WERI-Rb-1 (cell line): ENCODE results near the gene PLXNA2.
A peak's percentile ranks its signal among the peaks of the same experiment; 100 is the strongest.

Experiments used
- DNase-seq: peaks from one replicate; pipeline ENCODE4 v3.0.0-alpha.2; 2020
- H3K27ac ChIP-seq: fragments of 250-450 bp; sonication (Bioruptor Pico); 2 replicates; pipeline ENCODE4 v1.5.1; 2020; ENCODE audit warnings: mild to moderate bottlenecking, moderate library complexity
- H3K27me3 ChIP-seq: fragments of 250-450 bp; sonication (Bioruptor Pico); 2 replicates; pipeline ENCODE4 v1.5.1; 2021; ENCODE audit warnings: mild to moderate bottlenecking, low read depth, moderate library complexity; ENCODE audit not compliant: insufficient read depth, severe bottlenecking
- H3K36me3 ChIP-seq: fragments of 250-450 bp; sonication (Bioruptor Pico); 2 replicates; pipeline ENCODE4 v1.5.1; 2020; ENCODE audit warnings: mild to moderate bottlenecking, moderate library complexity
- H3K4me3 ChIP-seq: 2 replicates; pipeline ENCODE4 v1.5.1; 2011; ENCODE audit warnings: low read depth, mild to moderate bottlenecking, control low read depth, low read length
- H3K9me3 ChIP-seq: fragments of 250-450 bp; sonication (Bioruptor Pico); 2 replicates; pipeline ENCODE4 v1.5.1; 2021; ENCODE audit warnings: mild to moderate bottlenecking, moderate library complexity; ENCODE audit not compliant: severe bottlenecking
- TF ChIP-seq, protein P1 (sequence below): IDR thresholded peaks from 2 replicates; pipeline ENCODE4 v1.5.1; 2011; ENCODE audit warnings: low read depth, mild to moderate bottlenecking, control low read depth, inconsistent platforms, low read length

The PLXNA2 gene

DNA sequence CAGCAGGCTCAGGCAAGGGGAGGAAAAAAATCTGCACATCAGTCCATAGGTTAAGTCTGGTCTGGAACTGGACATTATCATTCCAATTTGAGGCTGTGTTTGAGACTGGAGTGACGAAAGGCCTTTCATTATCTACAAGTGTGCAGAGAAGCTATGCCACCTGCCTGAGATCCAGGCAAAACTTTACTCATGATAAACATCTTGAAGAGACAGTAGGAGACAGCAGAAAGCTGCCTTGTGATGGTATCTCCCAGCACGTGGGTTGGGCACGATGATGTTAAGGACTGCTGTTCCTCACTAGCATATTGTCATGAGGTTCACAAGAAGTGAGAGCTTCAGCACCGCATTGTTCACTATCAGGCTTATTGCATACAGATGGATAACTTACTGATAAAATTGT lies 126.4 kb downstream of the PLXNA2 start:
- Histone ChIP-seq H3K9me3 (no peaks in the 10 kb centered on the region), H3K27ac (peak overlapping the region; percentile 83), H3K27me3 (no peaks in the 10 kb centered on the region), H3K4me3 (no peak overlapping the region), H3K36me3 (no peaks in the 10 kb centered on the region)
- no peak for DNase-seq
- TF ChIP-seq, protein P1, sequence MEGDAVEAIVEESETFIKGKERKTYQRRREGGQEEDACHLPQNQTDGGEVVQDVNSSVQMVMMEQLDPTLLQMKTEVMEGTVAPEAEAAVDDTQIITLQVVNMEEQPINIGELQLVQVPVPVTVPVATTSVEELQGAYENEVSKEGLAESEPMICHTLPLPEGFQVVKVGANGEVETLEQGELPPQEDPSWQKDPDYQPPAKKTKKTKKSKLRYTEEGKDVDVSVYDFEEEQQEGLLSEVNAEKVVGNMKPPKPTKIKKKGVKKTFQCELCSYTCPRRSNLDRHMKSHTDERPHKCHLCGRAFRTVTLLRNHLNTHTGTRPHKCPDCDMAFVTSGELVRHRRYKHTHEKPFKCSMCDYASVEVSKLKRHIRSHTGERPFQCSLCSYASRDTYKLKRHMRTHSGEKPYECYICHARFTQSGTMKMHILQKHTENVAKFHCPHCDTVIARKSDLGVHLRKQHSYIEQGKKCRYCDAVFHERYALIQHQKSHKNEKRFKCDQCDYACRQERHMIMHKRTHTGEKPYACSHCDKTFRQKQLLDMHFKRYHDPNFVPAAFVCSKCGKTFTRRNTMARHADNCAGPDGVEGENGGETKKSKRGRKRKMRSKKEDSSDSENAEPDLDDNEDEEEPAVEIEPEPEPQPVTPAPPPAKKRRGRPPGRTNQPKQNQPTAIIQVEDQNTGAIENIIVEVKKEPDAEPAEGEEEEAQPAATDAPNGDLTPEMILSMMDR: no peak

DNA sequence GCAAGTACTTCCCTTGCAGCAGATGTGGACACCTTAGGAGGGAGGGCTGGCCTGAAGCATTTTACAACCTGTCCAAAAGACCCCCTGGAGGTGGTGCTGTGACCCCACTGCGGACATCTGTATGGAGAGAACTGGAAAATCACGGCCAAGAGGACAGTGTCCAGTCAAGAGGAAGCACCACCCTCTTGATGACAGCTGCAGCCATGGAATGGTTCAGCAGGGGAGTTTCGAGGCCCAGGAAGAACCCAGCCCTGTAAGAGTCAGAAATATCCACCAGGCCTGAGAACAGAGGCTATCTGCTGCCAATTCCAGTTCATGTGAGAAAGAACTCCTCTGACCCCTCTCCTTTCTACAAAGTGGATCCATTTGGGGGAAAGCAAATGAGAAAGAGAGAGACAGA lies 126.8 kb downstream of the PLXNA2 start:
- H3K36me3 ChIP-seq: no peaks in the 10 kb centered on the region
- TF ChIP-seq, protein P1: 0 out of 2 replicates have a peak, but pooled peaks have one; percentile 16

DNA sequence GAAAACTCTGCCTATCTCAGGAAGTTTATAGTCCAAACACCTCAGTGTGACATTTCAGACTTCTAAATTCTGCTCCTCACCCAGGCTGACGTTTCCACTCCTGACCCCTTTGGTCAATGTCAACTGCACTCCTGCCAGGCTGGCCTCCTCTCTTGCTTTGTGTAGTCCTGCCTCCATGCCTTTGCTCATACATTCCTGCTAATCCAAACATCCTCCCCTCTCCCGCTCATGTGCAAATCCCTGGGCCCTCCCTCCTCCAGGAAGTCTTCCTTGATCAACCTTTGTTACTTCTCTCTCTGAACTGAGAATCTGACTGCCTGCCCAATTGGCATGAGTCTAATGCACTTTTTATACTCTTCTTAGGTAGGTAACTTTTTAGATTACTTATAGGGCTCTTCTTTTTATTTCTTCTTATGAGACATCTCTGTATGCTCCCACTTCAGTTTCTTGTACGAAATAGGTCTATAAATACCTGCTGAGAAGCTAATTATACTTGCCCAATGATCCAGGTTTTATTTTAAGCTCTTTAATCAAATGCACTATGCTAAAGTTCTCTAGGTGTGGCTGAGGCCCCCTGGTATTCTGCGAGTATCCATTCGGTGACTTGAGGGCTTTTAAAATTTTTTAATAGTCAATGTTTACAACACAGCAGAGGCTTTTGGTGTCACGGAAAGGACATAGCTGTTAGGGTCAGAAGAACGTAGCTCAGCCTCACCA lies 128.1 kb downstream of the PLXNA2 start:
- no peaks in the 10 kb centered on the region for H3K27me3 ChIP-seq
- TF ChIP-seq, protein P1: no peak
- H3K27ac ChIP-seq: peak overlapping the region; percentile 83
- H3K36me3 ChIP-seq: no peaks in the 10 kb centered on the region
- no peak overlapping the region for H3K4me3 ChIP-seq
- H3K9me3 ChIP-seq: no peaks in the 10 kb centered on the region
- DNase-seq: peak; percentile 67

More for the DNA sequence above, 126.8 kb downstream of the PLXNA2 start:
- no peak for DNase-seq
- H3K4me3 ChIP-seq: no peak overlapping the region
- H3K27me3 ChIP-seq: no peaks in the 10 kb centered on the region
- peak overlapping the region; percentile 83 for H3K27ac ChIP-seq
- H3K9me3 ChIP-seq: no peaks in the 10 kb centered on the region

DNA sequence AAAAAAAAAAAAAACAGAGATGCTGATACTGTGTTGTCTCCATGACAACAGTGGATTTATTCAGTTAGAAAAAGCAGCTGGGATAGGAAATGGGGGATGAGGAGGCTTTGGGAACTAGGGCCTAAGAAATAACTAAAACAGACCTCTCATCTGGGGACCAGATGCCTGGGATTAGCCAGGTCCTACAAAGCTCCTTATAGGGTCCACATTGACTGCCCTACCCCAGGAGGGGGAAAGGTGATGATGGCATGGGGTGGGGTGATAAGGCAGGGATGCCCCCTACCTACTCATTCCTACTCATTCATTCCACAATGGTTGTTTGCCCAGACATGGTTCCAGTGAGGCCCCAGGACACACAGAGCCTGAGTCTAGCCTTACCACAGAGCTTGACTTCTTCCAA lies 131.2 kb downstream of the PLXNA2 start:
- H3K36me3 ChIP-seq: no peaks in the 10 kb centered on the region
- H3K27me3 ChIP-seq: no peaks in the 10 kb centered on the region
- no peaks in the 10 kb centered on the region for H3K9me3 ChIP-seq
- TF ChIP-seq, protein P1: peak; percentile 22; the same call in 1 of the 2 replicates
- no peak overlapping the region for H3K4me3 ChIP-seq
- H3K27ac ChIP-seq: no peak overlapping the region
- DNase-seq: peak; percentile 24

DNA sequence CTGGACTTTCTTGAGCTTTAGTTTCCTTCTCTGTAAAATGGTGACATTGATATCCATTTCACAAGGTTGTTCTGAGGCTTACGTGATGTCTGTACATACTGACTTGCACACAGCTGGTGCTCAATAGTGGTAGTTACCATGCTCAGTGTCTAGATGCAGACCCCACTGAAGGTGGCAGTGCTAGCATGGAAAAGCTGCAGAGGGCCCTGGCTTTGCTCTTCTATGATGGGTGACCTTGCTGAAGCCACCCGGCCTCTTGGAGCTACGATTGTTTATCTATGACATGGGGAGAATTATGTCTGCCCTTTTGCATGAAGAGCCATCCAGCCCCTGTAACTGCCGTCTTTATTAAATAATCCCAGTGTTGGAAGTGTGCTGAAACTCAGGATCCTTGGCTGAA lies 131.8 kb downstream of the PLXNA2 start:
- peak; percentile 42 for DNase-seq
- no peak overlapping the region for H3K27ac ChIP-seq

More for the DNA sequence above, 131.8 kb downstream of the PLXNA2 start:
- TF ChIP-seq, protein P1: no peak
- no peaks in the 10 kb centered on the region for H3K36me3 ChIP-seq
- no peaks in the 10 kb centered on the region for H3K9me3 ChIP-seq
- H3K27me3 ChIP-seq: no peaks in the 10 kb centered on the region
- no peak overlapping the region for H3K4me3 ChIP-seq
